Cardiac fibroblast (primary cell): ENCODE measurements around the gene SPCS2.
"Not testable (repeated sequence)": the region's sequence is repeated elsewhere in the genome, so short reads cannot be mapped to it uniquely, and the experiment has no call there.

Experiments
- DNase-seq, 2 donors: peaks; one replicate each; pipeline versions ENCODE4 v3.0.0 to v3.0.0-alpha.2; 2010; ENCODE audit warnings: low read depth in 2 of 2
- H3K4me3 ChIP-seq, 2 donors: replicated peaks in 1 of 2; 1 replicate in 1 of 2; 2 replicates in 1 of 2; pipeline ENCODE4 v1.5.1; 2011; ENCODE audit warnings: low read depth in 2 of 2, low read length in 2 of 2, mild to moderate bottlenecking in 2 of 2, moderate library complexity in 1 of 2
- CTCF ChIP-seq: IDR thresholded peaks from one replicate; pipeline ENCODE4 v1.5.1; 2011; ENCODE audit warnings: low read depth, mild to moderate bottlenecking, low read length, inconsistent platforms

SPCS2 gene

GRCh38 chr11:75002516-75002915 is 53.5 kb downstream of the SPCS2 start:
- DNase-seq, result no peak
- no peak for TF ChIP-seq CTCF
- no peak overlapping the region for H3K4me3 ChIP-seq

GRCh38 chr11:75004215-75004614 is 55.1 kb downstream of the SPCS2 start:
- DNase-seq, result no peak
- no peak overlapping the region for H3K4me3 ChIP-seq
- no peak for TF ChIP-seq CTCF

GRCh38 chr11:75011357-75011756 is 62.3 kb downstream of the SPCS2 start:
- DNase-seq, result no peak
- no peak overlapping the region for H3K4me3 ChIP-seq
- TF ChIP-seq CTCF, result no peak

- no peak overlapping the region for H3K4me3 ChIP-seq
- no peak for DNase-seq
- TF ChIP-seq CTCF, result no peak
Observed at GRCh38 chr11:75011872-75012271, 62.8 kb downstream of the SPCS2 start.

GRCh38 chr11:75013051-75013450 is 64.0 kb downstream of the SPCS2 start:
- no peak overlapping the region for H3K4me3 ChIP-seq
- peak in 1 of 2 donors; percentile 49 for DNase-seq
- no peak for TF ChIP-seq CTCF

GRCh38 chr11:75014129-75014528 is 65.1 kb downstream of the SPCS2 start:
- DNase-seq, result peak; percentile 73 to 81
- H3K4me3 ChIP-seq, result no peak overlapping the region
- no peak for TF ChIP-seq CTCF

- not testable (repeated sequence) for H3K4me3 ChIP-seq, DNase-seq
Observed at GRCh38 chr11:75019200-75019599, 70.1 kb downstream of the SPCS2 start.

- H3K4me3 ChIP-seq, DNase-seq: not testable (repeated sequence)
Observed at GRCh38 chr11:75020328-75020727, 71.3 kb downstream of the SPCS2 start.
